NT2/D1 (cell line): Measurements from ENCODE around the gene C5orf47.

Source experiments
- DNase-seq: peaks from one replicate; pipeline ENCODE4 v3.0.0-alpha.2; 2011; ENCODE audit warnings: low read depth, low spot score
- H3K27me3 ChIP-seq: 2 replicates; pipeline ENCODE4 v1.6.0; 2011; ENCODE audit warnings: mild to moderate bottlenecking; ENCODE audit not compliant: insufficient read length, insufficient read depth
- H3K36me3 ChIP-seq: 2 replicates; pipeline ENCODE4 v1.6.1; 2011; ENCODE audit warnings: mild to moderate bottlenecking, low read length, mixed read lengths; ENCODE audit not compliant: insufficient read depth, insufficient read length
- H3K4me1 ChIP-seq: 2 replicates; pipeline ENCODE4 v1.5.1; 2011; ENCODE audit not compliant: insufficient read depth, insufficient read length
- H3K4me3 ChIP-seq: 2 replicates; pipeline ENCODE4 v1.5.1; 2011; ENCODE audit warnings: low read depth; ENCODE audit not compliant: insufficient read length
- H3K9ac ChIP-seq: 2 replicates; pipeline ENCODE4 v1.6.0; 2011; ENCODE audit warnings: low read depth; ENCODE audit not compliant: insufficient read length
- H3K9me3 ChIP-seq: 2 replicates; pipeline ENCODE4 v1.5.1; 2011; ENCODE audit warnings: mild to moderate bottlenecking, low read length; ENCODE audit not compliant: insufficient read depth
- SUZ12 ChIP-seq: IDR thresholded peaks from 2 replicates; pipeline ENCODE4 v1.6.1; 2011; ENCODE audit not compliant: insufficient read length, insufficient read depth; ENCODE audit errors: extremely low read depth
- YY1 ChIP-seq: IDR thresholded peaks from 2 replicates; pipeline ENCODE4 v1.6.1; 2011; ENCODE audit not compliant: insufficient read length, insufficient read depth
- ZNF274 ChIP-seq: IDR thresholded peaks from 2 replicates; pipeline ENCODE4 v1.6.1; 2011; ENCODE audit warnings: mild to moderate bottlenecking, low read depth, low read length

The C5orf47 gene

GRCh38 chr5:173981185-173981761 is 7.7 kb upstream of the C5orf47 start:
- TF ChIP-seq ZNF274 = no peak
- no peak for TF ChIP-seq YY1
- no peak for TF ChIP-seq SUZ12
- no peak for DNase-seq
- Histone ChIP-seq H3K27me3 (no peaks in the 10 kb centered on the region), H3K4me3 (no peak overlapping the region), H3K9me3 (peaks cover 5% of the 10 kb centered on the region; the same call in 1 of the 2 replicates), H3K36me3 (no peaks in the 10 kb centered on the region), H3K9ac (peak overlapping the region; percentile 27), H3K4me1 (peaks cover 5% of the 10 kb centered on the region)

GRCh38 chr5:173984218-173984617 is 4.8 kb upstream of the C5orf47 start:
- no peak for DNase-seq
- Histone ChIP-seq H3K4me3 (no peak overlapping the region), H3K36me3 (no peaks in the 10 kb centered on the region), H3K9me3 (peaks cover 5% of the 10 kb centered on the region; the same call in 1 of the 2 replicates), H3K9ac (no peak overlapping the region), H3K4me1 (peaks cover 5% of the 10 kb centered on the region), H3K27me3 (no peaks in the 10 kb centered on the region)
- TF ChIP-seq ZNF274 (no peak), YY1 (no peak), SUZ12 (no peak)

- Histone ChIP-seq H3K4me3 (no peak overlapping the region), H3K27me3 (no peaks in the 10 kb centered on the region), H3K9ac (no peak overlapping the region), H3K36me3 (no peaks in the 10 kb centered on the region), H3K9me3 (no peaks in the 10 kb centered on the region; the same call in 1 of the 2 replicates), H3K4me1 (no peaks in the 10 kb centered on the region)
- no peak for DNase-seq
- TF ChIP-seq YY1 (no peak), SUZ12 (no peak), ZNF274 (no peak)
Measured at GRCh38 chr5:173989432-173990082, 587 bp downstream of the C5orf47 start.

DNA sequence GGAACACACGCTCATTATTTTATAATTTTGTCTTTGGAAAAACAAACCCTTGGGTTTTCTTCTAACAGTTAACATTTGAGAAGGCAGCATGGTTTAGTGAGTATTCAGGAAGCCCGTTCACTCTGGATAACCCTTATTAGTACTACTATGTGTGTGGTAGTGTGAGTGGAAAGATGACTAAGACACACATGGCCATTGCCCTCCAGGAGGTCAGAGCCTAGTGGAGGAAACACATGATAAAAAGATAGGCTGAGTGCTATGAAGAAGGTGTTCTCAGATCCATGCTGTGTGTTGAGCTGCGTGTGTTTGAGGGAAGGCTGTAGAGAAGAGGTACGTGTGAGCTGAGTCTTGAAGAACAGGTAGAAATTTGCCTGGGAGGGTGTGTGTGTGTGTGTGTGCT is 8.4 kb downstream of the C5orf47 start:
- no peaks in the 10 kb centered on the region for H3K4me1 ChIP-seq
- H3K9me3 ChIP-seq = no peaks in the 10 kb centered on the region
- TF ChIP-seq YY1 (no peak), ZNF274 (no peak), SUZ12 (no peak)
- H3K27me3 ChIP-seq = no peaks in the 10 kb centered on the region
- H3K4me3 ChIP-seq = no peak overlapping the region
- no peak overlapping the region for H3K9ac ChIP-seq
- no peak for DNase-seq
- H3K36me3 ChIP-seq = no peaks in the 10 kb centered on the region

DNA sequence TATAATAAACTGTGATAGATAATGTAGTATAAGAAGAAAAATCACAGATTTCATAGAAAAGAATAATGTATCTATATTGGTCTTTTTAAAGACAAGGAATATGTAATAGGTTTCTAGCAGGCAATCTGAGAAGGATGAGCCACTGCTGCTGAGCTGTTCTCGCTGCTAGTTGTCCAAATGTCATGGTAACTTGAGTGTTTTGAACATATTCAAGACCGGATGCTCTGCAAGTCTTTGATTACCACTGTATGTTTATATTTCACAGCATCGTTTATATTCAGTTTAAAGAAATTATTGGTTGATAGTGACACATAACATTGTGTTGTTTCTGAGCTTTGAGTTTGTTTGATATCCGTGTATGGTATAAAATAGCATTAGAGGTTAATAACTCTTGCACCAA is 9.6 kb downstream of the C5orf47 start:
- H3K27me3 ChIP-seq = no peaks in the 10 kb centered on the region

DNA sequence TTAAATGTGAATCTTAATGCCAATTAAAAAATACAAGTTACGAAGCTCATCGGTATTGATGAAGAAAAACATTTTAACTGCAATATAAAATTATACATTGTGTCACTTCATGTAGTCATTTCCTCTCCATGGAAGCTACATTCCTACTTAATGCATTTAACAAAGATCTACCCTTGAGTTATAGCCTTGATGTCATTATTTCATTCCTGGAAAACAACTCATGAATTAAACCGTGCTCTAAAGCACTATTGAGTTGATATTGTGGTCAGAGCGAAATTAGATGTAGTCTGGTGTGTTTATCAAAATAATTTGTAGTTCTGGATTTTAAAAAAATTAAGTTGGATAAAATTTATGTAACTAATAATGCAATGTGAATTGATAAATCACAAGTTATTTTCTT is 11.1 kb downstream of the C5orf47 start:
- H3K4me3 ChIP-seq = no peak overlapping the region
- no peaks in the 10 kb centered on the region for H3K27me3 ChIP-seq
- H3K4me1 ChIP-seq = no peaks in the 10 kb centered on the region
- H3K9ac ChIP-seq = no peak overlapping the region
- no peaks in the 10 kb centered on the region for H3K36me3 ChIP-seq
- TF ChIP-seq YY1 = no peak
- TF ChIP-seq ZNF274 = no peak
- TF ChIP-seq SUZ12 = no peak
- no peaks in the 10 kb centered on the region for H3K9me3 ChIP-seq
- no peak for DNase-seq

More for the DNA sequence above, 9.6 kb downstream of the C5orf47 start:
- H3K4me3 ChIP-seq = no peak overlapping the region
- H3K36me3 ChIP-seq = no peaks in the 10 kb centered on the region
- TF ChIP-seq ZNF274 = no peak
- TF ChIP-seq YY1 = no peak
- TF ChIP-seq SUZ12 = no peak
- no peaks in the 10 kb centered on the region for H3K4me1 ChIP-seq
- no peak overlapping the region for H3K9ac ChIP-seq
- DNase-seq = no peak
- no peaks in the 10 kb centered on the region for H3K9me3 ChIP-seq

DNA sequence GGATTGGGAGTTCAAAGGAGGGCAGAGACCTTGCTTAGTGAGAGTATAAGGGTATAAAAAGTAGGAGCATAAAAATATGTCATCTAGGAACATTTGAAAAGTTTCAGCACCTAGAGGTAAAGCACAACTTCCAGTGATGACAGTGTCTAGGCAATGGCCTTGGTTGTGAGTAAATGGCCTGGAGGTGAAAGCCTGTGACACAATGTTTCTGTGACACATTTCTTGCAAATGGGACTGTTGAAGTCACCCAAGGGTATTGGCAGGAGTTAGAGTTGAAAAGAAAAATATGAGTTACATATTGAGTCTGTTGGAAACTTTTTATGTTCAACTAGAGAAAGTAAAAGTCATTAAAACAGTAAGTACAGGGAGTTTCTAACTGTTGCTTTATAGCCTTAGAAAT is 14.8 kb downstream of the C5orf47 start:
- no peak overlapping the region for H3K9ac ChIP-seq
- H3K36me3 ChIP-seq = no peaks in the 10 kb centered on the region
- no peak overlapping the region for H3K4me3 ChIP-seq
- TF ChIP-seq ZNF274 (no peak), SUZ12 (no peak), YY1 (no peak)
- H3K27me3 ChIP-seq = no peaks in the 10 kb centered on the region
- no peaks in the 10 kb centered on the region for H3K9me3 ChIP-seq
- DNase-seq = no peak
- H3K4me1 ChIP-seq = no peaks in the 10 kb centered on the region
